GM10248 (cell line): ENCODE results near the gene STAP2.
A peak's percentile ranks its signal among the peaks of the same experiment; 100 is the strongest.
"Not testable (repeated sequence)": the region's sequence is repeated elsewhere in the genome, so short reads cannot be mapped to it uniquely, and the experiment has no call there.

ENCODE experiments used
- CTCF ChIA-PET: fragments of 300-600 bp; sonication (Branson Sonifier 250); formaldehyde crosslinking; extraction: SDS; loops from one replicate; lab custom pipeline; 2021; ENCODE audit warnings: antibody characterized with exemption; lab: Yijun Ruan, JAX
- POLR2A ChIA-PET: fragments of 350-650 bp; sonication (Branson Sonifier 250); formaldehyde crosslinking; extraction: SDS; loops from one replicate; lab custom pipeline; 2020; ENCODE audit warnings: antibody characterized with exemption; lab: Yijun Ruan, JAX
- DNase-seq: peaks from one replicate; pipeline ENCODE4 v3.0.0; 2012; ENCODE audit errors: extremely low spot score
- TF ChIP-seq, protein P1 (sequence below): IDR thresholded peaks from 2 replicates; pipeline ENCODE4 v1.5.1; 2012; ENCODE audit warnings: mild to moderate bottlenecking, low read depth; ENCODE audit errors: extremely low read depth, missing control alignments, control extremely low read depth

The STAP2 gene

DNA sequence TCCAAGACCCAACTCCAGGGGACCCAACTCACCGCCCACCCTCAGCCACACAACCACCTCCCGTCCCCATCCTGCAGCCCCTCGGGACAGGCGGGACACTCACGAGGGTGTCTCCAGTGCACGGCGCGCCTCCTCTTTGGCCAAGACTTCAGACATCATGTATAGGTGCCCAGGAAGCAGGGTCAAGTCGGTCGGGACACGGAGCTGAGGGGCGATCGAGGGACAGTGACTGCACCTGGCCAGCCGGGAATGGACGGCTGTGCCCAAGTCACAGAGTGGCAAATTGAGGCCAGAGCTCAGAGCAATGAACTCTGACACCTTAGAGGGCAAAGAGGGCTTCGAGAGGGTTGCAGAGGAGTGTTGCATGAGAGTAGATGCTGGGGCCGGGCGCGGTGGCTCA is 8.8 kb downstream of the STAP2 start:
- POLR2A ChIA-PET, result no interaction called here
- DNase-seq, result peak; percentile 5
- TF ChIP-seq, protein P1, sequence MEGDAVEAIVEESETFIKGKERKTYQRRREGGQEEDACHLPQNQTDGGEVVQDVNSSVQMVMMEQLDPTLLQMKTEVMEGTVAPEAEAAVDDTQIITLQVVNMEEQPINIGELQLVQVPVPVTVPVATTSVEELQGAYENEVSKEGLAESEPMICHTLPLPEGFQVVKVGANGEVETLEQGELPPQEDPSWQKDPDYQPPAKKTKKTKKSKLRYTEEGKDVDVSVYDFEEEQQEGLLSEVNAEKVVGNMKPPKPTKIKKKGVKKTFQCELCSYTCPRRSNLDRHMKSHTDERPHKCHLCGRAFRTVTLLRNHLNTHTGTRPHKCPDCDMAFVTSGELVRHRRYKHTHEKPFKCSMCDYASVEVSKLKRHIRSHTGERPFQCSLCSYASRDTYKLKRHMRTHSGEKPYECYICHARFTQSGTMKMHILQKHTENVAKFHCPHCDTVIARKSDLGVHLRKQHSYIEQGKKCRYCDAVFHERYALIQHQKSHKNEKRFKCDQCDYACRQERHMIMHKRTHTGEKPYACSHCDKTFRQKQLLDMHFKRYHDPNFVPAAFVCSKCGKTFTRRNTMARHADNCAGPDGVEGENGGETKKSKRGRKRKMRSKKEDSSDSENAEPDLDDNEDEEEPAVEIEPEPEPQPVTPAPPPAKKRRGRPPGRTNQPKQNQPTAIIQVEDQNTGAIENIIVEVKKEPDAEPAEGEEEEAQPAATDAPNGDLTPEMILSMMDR, result no peak
- CTCF ChIA-PET, result interaction anchor here (1.0 to 1.8 kb wide), 3 partner anchors 10 to 22 kb away, joined by 3 to 4 read pairs (median 4); no protein-coding TSS in a partner anchor

DNA sequence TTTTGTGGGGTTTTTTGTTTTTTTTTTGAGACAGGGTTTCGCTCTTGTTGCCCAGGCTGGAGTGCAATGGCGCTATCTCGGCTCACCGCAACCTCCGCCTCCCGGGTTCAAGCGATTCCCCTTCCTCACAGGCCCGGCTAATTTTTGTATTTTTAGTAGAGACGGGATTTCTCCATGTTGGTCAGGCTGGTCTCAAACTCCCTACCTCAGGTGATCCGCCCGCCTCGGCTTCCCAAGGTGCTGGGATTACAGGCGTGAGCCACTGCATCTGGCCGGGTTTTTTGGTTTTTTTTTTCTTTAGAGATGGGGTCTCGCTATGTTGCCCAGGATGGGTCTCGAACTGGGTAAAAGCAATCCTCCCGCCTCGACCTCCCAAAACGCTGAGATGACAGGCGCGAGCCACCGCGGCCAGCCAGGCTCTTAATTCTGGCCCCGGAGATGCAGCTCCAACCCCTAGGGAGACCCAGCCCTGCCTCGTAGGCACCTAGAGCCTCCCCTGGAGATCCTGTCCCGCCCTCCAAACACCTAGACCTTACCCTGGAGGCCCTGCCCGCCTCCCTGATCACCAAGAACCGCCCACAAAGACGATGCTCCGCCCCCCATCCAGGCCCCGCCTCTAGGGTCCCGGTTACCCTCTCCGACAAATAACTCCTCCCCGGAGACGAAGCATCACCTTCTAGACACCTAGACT is 9.5 kb downstream of the STAP2 start:
- DNase-seq, result peak; percentile 27
- CTCF ChIA-PET, result interaction anchor here (1.4 to 1.8 kb wide), 2 partner anchors 10 to 14 kb away, joined by 4 read pairs; no protein-coding TSS in a partner anchor
- POLR2A ChIA-PET, result not testable (repeated sequence)

DNA sequence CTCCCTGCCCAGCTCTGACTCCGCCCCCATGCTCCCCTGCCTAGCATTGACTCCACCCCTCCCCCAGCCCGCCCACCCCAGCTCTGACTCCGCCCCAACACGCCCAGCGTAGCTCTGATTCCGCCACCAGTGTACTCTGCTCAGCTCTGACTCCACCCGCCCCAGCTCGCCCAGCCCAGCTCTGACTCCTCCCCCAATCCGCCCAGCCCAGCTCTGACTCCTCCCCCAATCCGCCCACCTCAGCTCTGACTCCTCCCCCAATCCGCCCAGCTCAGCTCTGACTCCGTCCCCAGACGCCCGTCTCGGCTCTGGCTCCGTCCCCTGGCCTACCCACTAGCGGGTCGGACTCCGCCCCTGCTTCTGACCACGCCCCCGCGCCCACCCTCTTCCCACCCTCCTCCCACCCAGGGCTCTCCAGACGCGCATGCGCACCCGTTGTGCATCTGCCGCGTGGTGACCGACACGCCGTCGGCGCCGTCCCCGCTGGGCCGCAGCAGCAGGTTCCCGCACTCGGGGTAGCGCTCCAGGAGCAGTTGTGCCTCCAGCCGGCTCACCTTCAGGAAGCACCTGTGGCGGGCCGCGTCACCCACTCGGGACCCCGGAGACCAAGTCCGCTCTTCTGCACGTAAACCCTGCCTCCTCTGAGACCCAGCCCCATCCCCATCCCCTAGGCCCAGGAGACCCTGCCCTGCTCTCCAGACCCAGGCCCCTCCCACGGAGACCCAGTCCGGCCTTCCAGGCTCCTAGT is 10.2 kb downstream of the STAP2 start:
- TF ChIP-seq, protein P1, result no peak
- peak; percentile 98 for DNase-seq
- POLR2A ChIA-PET, result interaction anchor here (0.5 to 1.2 kb wide), 4 partner anchors 14 to 825 kb away, joined by 4 to 7 read pairs (median 6); partner anchors contain the start of gene MPND
- CTCF ChIA-PET, result interaction anchor here (1.0 to 1.2 kb wide), 2 partner anchors 15 to 24 kb away, joined by 7 to 9 read pairs; partner anchors contain the start of gene MPND

DNA sequence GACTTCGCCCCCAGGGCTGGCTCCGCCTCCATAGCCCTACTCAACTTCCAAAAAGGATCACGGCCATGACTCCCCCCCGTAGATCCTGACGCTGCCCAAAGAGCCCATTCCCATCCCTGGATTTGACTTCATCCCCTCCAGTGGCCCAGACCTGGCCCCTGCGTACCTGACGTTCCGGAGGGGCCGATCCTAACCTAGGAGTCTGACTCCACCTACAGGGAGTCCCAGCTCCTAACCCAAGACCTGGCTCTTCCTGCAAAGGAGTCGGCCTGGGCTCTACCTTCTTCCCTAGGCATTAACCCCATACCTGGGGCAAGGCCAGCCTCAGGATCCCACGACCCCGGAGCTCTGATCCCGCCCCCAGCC is 10.8 kb downstream of the STAP2 start:
- CTCF ChIA-PET, result interaction anchor here (1.0 to 1.2 kb wide), 2 partner anchors 16 to 25 kb away, joined by 7 to 9 read pairs; partner anchors contain the start of gene MPND
- DNase-seq, result no peak
- TF ChIP-seq, protein P1, result no peak
- POLR2A ChIA-PET, result interaction anchor here (0.5 to 1.2 kb wide), 2 partner anchors 15 to 825 kb away, joined by 4 to 7 read pairs; partner anchors contain the start of gene MPND

DNA sequence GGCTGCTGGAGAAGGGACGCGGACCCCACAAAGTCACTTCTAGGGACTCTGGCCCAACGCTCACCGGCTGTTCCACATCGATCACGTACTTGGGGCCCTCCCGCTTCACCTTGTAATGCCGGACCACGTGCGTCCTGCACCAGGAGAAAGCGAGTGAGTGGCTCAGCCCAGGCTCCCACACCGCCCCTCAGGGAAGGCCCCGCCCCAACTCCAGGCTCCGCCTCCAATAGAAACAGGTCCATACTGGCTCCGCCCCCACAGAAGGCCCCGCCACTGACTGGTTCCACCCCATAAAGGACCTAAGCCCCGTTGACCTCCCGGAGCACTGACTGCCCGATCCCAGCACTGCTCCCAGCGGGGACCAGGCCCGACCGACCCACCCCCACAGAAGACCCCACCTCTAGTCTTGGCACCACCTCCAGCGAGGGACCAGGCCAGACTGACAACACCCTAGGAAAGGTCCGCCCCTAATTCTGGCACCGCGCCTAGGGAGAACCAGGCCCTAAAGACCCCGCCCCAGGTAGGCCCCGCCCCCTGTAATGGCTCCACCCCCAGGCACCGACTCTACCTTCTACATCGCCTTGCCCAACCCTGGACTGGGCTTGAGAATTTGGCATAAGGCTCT is 11.3 kb downstream of the STAP2 start:
- TF ChIP-seq, protein P1, result no peak
- ChIA-PET POLR2A (interaction anchor here (1.2 kb wide), 1 partner anchor 16 kb away, joined by 7 read pairs; the partner anchor contains the start of gene MPND), CTCF (interaction anchor here (1.0 to 1.2 kb wide), 2 partner anchors 16 to 25 kb away, joined by 7 to 9 read pairs; partner anchors contain the start of gene MPND)
- DNase-seq, result peak; percentile 75

DNA sequence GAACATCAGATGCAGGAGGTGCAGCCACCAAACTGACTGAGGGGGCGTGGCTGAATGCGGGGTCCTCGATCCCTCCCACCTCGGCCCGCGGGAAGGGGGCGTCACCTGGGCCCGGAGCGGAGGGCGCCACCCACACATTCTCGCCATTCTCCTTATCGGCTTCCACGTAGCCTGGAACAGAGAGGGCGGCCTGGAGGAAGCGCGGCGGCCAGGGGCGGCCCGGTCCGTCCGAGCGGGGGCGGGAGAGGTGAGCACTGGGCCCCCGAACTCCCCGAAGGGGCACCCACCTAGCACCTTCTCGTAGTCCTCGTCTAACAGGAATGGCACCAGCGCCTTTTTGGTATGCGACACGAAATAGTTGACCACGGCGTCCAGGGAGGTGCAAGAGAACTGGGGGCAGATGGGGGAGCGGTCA is 11.8 kb downstream of the STAP2 start:
- ChIA-PET POLR2A (no interaction called here), CTCF (no interaction called here)
- TF ChIP-seq, protein P1, result no peak
- DNase-seq, result peak; percentile 18
